Activated CD4-positive, alpha-beta T cell treated with anti-CD3 and anti-CD28 coated beads, Interleukin-2, amount 10 ng/mL, durations not matched to agents 24 days and 14 days (primary cell): ENCODE data around the gene GPX3. TPM values are rescaled to one million over a fixed set of nuclear protein-coding genes. Genes with fewer than 3 reads are reported as not detected.

Source experiments
- DNase-seq: peaks from one replicate; pipeline ENCODE4 v3.0.0; 2022
- H3K27ac Mint-ChIP-seq: one replicate; pipeline ENCODE4 v1.8.0; 2022; ENCODE audit warnings: mild to moderate bottlenecking, mixed read lengths
- H3K27me3 Mint-ChIP-seq: one replicate; pipeline ENCODE4 v1.8.0; 2022; ENCODE audit warnings: mixed read lengths
- H3K36me3 Mint-ChIP-seq: one replicate; pipeline ENCODE4 v1.8.0; 2022; ENCODE audit warnings: low read depth, mild to moderate bottlenecking, mixed read lengths
- H3K4me1 Mint-ChIP-seq: one replicate; pipeline ENCODE4 v1.8.0; 2021; ENCODE audit warnings: mixed read lengths
- H3K4me3 Mint-ChIP-seq: one replicate; pipeline ENCODE4 v1.8.0; 2022; ENCODE audit warnings: mild to moderate bottlenecking, moderate library complexity, mixed read lengths
- H3K9me3 Mint-ChIP-seq: one replicate; pipeline ENCODE4 v1.8.0; 2021; ENCODE audit warnings: mixed read lengths
- intact Hi-C: fragments of 100-400 bp; cut with micrococcal nuclease; formaldehyde crosslinking; loops from one replicate; pipeline ENCODE4 v1.15.1; 2023
- total RNA-seq: library from RNA; stranded (reverse); gene quantifications from 2 replicates; pipeline ENCODE4 v1.2.3, GENCODE V29; 2022

The GPX3 gene
- total RNA-seq, 1 donor from 2014 or later, result not detected

DNA sequence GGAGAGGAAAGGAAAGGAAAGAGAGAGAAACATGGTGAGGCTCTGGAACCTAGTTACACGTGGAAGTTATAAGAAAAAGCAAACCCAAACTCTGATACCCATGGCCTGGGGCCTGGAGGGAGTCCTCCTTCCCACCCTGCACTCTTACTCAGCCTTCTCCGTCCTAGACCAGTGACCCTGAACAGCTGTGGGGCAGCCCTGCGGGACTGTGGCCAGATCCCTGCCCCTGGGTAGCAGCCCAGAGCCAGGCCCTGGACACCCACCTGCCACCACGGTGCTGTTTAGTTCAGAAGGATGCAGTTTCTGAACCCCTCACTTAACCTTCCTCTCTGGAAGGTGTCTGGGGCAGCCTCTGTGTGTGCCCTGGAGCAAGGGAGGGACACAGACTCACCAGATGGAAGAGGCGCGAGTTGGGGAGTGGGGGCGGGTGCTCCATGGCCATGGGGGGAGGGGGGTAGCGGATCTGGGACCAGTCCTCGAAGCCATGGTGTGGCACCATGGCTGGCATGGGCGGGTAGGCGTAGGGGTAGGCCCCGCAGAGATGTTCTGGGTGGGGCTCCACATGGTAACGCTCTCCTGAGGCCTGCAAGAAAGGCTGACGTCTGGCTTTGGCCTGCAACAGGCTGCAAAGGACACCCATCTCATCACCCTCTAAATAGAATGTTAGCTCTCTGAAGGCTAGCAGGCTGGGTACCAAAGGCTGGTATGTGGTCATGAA, 13.0 kb downstream of the GPX3 start:
- no peak overlapping the region for H3K4me3 Mint-ChIP-seq
- H3K27ac Mint-ChIP-seq, result no peak overlapping the region
- intact Hi-C loops, result no loop called here
- peaks cover 6% of the 10 kb centered on the region for H3K4me1 Mint-ChIP-seq
- no peaks in the 10 kb centered on the region for H3K9me3 Mint-ChIP-seq
- DNase-seq, result no peak
- no peaks in the 10 kb centered on the region for H3K27me3 Mint-ChIP-seq
- peaks cover 82% of the 10 kb centered on the region for H3K36me3 Mint-ChIP-seq

DNA sequence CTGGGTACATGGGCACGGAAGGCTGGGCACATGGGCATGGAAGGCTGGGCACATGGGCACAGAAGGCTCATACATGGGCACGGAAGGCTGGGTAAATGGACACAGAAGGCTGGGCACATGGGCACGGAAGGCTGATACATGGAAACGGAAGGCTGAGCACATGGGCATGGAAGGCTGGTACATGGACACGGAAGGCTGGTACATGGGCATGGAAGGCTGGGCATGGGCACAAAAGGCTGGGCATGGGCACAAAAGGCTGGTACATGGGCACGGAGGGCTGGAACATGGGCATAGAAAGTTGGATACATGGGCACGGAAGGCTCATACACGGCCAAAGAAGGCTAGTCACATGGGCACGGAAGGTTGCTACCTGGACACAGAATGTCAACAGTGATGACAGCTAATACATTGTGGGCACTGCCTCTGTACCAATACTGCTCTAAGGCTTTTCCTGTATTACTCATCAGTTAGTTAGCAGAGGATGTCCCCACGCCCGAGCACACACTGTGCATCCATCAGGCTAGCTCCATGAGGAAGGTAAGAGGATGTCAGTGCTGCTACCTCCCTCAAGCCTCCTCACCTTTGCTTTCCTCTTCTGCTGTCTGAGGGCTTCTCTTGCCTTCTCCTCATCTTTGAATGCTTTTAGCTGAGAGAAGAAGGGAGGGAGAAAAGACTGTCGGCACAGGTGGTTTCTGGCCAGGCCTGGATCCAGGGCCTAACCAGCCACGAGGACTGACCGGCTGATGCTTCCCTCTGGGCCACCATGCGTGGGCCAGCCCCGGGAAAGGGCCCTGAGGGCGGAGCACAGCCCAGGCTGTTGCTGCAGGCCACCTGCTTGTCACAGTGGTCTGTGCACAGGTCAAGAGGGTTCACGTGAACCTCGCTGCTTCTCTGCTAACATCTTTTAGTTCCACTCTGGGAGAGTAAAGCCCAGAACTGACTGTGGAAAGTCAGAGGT, 14.3 kb downstream of the GPX3 start:
- peaks cover 12% of the 10 kb centered on the region for H3K4me1 Mint-ChIP-seq

DNA sequence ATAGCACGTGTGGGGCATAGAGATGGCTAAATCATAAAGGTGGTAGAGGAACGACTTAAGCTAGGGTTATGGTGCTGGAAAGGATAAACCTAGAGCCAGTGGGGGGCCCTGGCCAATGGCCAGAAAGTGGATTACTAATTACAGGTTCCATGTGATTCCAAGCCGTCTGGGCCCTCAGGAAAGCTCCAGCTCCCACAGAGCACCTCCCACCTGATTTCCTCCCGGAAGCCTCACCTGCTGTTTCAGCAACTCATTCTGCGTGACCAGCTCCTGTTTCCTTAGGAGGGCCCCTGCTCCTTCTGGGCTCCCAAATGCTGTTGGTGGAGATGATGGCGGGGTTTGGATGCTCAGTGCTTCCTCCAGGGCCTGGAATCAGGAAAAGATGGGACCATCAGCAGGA, 16.2 kb downstream of the GPX3 start:
- no peak overlapping the region for H3K27ac Mint-ChIP-seq

More for the DNA sequence above, 14.3 kb downstream of the GPX3 start:
- H3K27ac Mint-ChIP-seq, result peak overlapping the region; percentile 41
- intact Hi-C loops, result no loop called here
- no peaks in the 10 kb centered on the region for H3K9me3 Mint-ChIP-seq
- H3K27me3 Mint-ChIP-seq, result no peaks in the 10 kb centered on the region
- H3K36me3 Mint-ChIP-seq, result peaks cover 80% of the 10 kb centered on the region
- H3K4me3 Mint-ChIP-seq, result no peak overlapping the region
- no peak for DNase-seq

DNA sequence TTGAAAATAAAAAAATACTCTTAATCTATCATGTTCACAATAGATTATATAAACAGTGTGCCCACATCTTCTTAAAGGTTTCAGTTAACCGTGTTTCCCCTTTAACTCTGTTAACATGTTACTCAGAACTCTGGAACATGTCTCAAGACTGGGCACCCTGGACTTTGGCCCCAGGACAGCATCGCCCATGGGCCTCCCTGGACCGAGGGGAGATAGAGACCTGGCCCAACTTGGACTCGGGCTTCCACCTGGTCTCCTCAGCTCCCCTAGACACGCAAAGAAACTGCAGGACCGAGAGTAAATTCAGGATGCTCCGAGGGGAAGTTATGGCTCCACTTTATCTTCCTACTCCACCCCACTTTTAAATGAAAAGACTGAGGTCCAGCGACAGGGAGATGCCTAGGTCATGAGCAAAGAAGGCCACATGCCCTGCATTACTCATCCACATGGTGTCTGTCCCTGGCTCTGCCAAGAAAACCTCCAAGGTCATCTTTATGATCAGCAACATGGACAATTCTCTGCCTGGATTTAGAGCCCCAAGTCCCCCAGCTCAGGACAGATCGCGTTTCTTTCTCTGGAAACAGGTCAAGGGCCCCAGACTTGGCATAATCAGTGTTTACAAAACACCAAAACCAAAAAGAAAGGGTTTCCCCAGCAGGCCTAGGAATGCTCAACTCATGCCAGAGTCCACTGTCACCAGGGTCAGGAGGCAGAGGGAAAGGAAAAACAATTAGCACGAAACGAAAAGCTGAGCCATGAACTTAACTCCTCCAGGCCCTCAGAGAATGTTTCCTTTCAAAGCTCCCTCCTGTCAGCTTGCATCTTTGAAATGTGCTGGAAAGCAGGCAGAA, 17.4 kb downstream of the GPX3 start:
- intact Hi-C loops, result no loop called here
- H3K27me3 Mint-ChIP-seq, result no peaks in the 10 kb centered on the region
- H3K9me3 Mint-ChIP-seq, result no peaks in the 10 kb centered on the region
- H3K36me3 Mint-ChIP-seq, result peaks cover 79% of the 10 kb centered on the region
- H3K27ac Mint-ChIP-seq, result peak overlapping the region; percentile 79
- H3K4me1 Mint-ChIP-seq, result peaks cover 12% of the 10 kb centered on the region
- H3K4me3 Mint-ChIP-seq, result no peak overlapping the region
- no peak for DNase-seq

More for the DNA sequence above, 16.2 kb downstream of the GPX3 start:
- peaks cover 84% of the 10 kb centered on the region for H3K36me3 Mint-ChIP-seq
- intact Hi-C loops, result no loop called here
- DNase-seq, result no peak
- H3K4me3 Mint-ChIP-seq, result no peak overlapping the region
- H3K9me3 Mint-ChIP-seq, result no peaks in the 10 kb centered on the region
- H3K27me3 Mint-ChIP-seq, result no peaks in the 10 kb centered on the region
- peaks cover 12% of the 10 kb centered on the region for H3K4me1 Mint-ChIP-seq

DNA sequence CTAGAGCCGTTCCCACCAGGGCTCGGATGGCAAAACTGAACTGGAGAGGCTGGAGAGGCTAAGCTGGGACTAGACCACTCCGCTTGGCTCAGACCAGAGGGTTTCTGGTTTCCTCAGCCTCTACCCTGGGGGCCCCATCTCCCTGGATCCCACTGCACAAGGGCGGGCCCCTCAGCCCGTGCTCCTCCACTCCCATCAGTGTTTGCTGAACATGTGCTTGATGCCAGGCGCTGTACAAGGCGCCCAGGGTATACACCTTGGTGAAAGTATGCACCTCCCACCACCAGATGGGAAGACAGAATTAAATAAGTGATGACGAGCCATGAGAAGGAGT, 18.0 kb downstream of the GPX3 start:
- Mint-ChIP-seq H3K27ac (peak overlapping the region; percentile 79), H3K9me3 (no peaks in the 10 kb centered on the region), H3K4me1 (peaks cover 12% of the 10 kb centered on the region), H3K4me3 (no peak overlapping the region), H3K27me3 (no peaks in the 10 kb centered on the region), H3K36me3 (peaks cover 79% of the 10 kb centered on the region)
- intact Hi-C loops, result no loop called here
- DNase-seq, result no peak

DNA sequence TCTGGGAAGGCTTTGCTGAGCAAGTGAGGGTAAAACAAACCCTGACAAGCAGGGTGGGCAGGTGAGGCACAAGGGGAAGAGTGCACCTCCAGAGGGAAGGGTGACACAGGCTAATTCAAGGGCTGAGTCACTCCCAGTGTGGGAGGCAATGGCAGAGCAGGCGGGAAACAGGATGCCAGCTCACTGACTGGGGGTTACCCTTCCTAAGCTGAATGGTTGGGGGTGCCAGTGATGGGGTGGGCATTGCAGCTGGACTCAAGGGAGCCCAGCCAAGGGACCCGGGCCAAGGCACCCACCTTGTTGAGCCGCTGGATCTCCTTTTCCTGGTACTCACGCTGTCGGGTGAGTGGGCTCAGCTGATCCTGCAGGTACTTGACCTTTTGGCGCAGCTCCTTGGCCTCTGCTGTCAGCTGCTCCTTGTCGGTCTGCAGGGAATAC, 18.4 kb downstream of the GPX3 start:
- peak overlapping the region; percentile 79 for H3K27ac Mint-ChIP-seq
- no peak overlapping the region for H3K4me3 Mint-ChIP-seq
- no peaks in the 10 kb centered on the region for H3K27me3 Mint-ChIP-seq
- DNase-seq, result no peak
- H3K4me1 Mint-ChIP-seq, result peaks cover 12% of the 10 kb centered on the region
- peaks cover 79% of the 10 kb centered on the region for H3K36me3 Mint-ChIP-seq
- no peaks in the 10 kb centered on the region for H3K9me3 Mint-ChIP-seq
- intact Hi-C loops, result no loop called here

DNA sequence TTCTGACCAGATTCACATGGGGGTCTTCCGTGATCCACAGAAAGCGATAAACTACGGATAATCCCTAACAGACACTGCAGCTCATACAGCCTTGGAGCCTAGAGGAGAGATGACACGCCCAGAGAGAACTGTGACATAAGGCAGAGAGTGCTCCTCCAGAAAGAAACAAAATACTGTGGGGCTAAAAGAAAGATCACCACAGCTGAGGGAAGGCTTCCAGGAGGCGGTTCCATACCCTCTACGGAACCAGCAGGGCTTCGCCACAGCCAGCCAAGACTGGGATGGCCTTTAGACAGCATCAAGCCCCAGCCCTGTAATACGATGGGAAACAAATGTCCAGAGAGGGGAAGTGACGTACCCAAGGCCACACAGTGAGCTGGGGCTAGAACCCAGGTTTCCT, 19.3 kb downstream of the GPX3 start:
- Mint-ChIP-seq H3K27me3 (no peaks in the 10 kb centered on the region), H3K4me1 (peaks cover 9% of the 10 kb centered on the region), H3K9me3 (no peaks in the 10 kb centered on the region), H3K36me3 (peaks cover 77% of the 10 kb centered on the region), H3K27ac (no peak overlapping the region), H3K4me3 (no peak overlapping the region)
- no peak for DNase-seq
- intact Hi-C loops, result no loop called here

DNA sequence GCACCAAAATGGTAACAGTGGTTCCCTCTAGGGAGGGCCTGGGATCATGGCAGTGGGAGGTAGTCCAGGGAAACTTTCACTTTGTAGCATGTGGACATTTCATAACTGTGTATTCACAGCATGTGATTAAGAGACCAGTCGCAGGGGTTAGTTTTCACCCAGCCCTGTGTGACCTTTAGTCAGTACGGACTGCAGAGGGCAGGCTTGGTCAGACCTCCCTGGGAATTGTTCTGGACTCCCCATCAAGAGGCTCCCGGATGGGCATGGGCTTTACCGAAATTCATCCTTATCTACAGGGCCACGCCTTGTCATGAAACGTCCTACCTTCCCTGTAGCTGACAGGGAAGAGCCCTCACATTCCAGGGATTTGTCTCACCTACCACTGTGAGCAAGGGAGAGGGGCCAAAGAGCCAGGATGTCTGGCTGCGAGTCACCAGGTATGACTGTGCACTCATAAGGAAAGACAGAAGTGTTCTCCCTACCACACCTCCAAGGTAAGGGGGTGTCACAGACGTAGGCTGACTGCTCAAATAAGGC, 19.9 kb downstream of the GPX3 start:
- no peak overlapping the region for H3K27ac Mint-ChIP-seq
- H3K4me3 Mint-ChIP-seq, result no peak overlapping the region
- no peaks in the 10 kb centered on the region for H3K9me3 Mint-ChIP-seq
- intact Hi-C loops, result no loop called here
- peaks cover 73% of the 10 kb centered on the region for H3K36me3 Mint-ChIP-seq
- H3K4me1 Mint-ChIP-seq, result peaks cover 9% of the 10 kb centered on the region
- no peaks in the 10 kb centered on the region for H3K27me3 Mint-ChIP-seq
- no peak for DNase-seq

DNA sequence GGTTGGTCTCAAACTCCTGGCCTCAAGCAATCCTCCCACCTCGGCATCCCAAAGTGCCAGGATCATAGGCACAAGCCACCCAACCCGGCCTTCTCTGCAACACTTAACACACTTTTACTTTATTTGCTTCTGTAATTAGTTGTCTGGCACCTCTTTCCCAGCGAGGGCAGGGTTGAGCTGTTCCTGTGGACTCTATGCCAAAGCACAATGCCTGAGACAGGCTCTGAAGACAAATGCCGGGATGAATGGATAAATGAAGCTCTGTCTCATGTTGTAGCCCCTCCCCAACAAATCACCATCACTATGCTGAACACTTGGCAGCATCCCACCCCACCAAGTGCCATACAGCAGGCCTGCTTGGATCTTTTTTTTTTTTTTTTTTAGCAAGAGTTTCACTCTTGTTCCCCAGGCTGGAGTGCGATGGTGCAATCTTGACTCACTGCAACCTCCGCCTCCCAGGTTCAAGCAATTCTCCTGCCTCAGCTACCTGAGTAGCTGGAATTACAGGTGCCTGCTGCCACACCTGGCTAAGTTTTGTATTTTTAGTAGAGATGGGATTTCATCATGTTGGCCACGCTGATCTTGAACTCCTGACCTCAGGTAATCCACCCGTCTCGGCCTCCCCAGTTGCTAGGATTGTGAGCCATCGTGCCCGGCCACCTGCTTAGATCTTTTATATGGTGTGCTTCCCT, 21.3 kb downstream of the GPX3 start:
- H3K36me3 Mint-ChIP-seq, result peaks cover 74% of the 10 kb centered on the region
- no peak overlapping the region for H3K27ac Mint-ChIP-seq
- H3K27me3 Mint-ChIP-seq, result no peaks in the 10 kb centered on the region
- intact Hi-C loops, result no loop called here
- DNase-seq, result no peak
- peaks cover 9% of the 10 kb centered on the region for H3K4me1 Mint-ChIP-seq
- no peak overlapping the region for H3K4me3 Mint-ChIP-seq
- no peaks in the 10 kb centered on the region for H3K9me3 Mint-ChIP-seq

DNA sequence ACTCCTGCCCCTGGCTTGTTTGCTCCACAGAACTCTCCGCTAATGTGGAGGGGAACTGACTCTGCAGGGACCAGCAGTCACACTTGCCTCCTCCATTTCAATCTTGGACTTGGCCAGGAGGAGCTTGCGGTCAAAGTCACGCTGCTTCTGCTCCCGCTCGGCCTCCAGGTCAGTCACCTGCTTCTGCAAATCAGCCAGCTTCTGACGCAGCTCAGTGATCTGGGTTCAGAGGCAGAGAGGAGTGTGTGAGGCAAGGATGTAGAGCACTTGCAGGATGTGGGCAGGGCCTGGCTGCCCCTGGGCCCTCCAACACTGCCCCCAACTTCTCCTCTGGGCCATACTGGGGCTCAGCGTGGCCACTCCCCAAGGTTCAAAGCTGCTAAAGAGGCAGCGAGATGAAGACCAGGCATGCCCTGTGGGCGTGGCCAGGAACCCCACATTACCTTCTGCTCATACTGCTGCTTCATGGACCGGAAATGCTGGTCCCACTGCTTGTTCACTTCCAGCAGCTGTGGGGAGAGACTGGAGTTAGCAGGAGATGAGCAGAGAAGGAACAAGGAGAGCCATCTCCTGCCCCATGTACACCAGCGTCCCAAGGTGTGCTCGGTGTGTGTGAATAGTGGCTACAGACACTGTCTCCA, 22.2 kb downstream of the GPX3 start:
- no peak overlapping the region for H3K4me3 Mint-ChIP-seq
- DNase-seq, result no peak
- intact Hi-C loops, result no loop called here
- peaks cover 6% of the 10 kb centered on the region for H3K4me1 Mint-ChIP-seq
- H3K27ac Mint-ChIP-seq, result no peak overlapping the region
- no peaks in the 10 kb centered on the region for H3K27me3 Mint-ChIP-seq
- H3K9me3 Mint-ChIP-seq, result no peaks in the 10 kb centered on the region
- H3K36me3 Mint-ChIP-seq, result peaks cover 73% of the 10 kb centered on the region

DNA sequence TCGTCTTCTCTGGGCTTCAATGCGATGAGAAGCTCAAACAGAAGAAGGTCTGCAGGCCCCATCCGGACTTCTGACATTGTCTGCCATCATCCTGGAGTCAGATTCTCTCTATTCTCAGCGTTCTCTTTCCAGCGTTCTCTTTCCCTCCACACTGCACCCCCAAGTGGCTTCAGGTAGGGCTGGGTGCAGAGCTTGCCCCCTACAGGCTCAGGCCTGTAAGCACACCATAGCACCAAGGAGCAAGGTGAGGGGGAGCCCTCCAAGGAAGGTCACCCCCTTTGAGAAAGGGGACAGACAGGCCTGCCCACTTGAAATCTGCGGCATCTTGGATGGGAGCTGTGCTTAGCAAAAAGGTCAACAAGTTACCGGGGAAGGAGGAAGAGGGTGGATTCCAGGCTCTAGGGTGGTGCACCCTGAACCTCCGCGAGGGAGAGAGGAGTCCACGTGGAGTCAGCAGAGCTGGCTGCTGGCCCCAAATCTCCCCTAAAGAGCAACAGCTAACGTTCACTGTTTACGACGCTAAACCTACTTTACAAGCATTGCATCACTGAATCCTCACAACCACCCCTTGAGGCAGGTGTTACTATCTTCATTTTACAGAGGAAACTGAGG, 27.5 kb downstream of the GPX3 start:
- peaks cover 6% of the 10 kb centered on the region for H3K4me1 Mint-ChIP-seq
- H3K27ac Mint-ChIP-seq, result no peak overlapping the region
- H3K4me3 Mint-ChIP-seq, result no peak overlapping the region
- H3K9me3 Mint-ChIP-seq, result no peaks in the 10 kb centered on the region
- no peaks in the 10 kb centered on the region for H3K27me3 Mint-ChIP-seq
- peaks cover 73% of the 10 kb centered on the region for H3K36me3 Mint-ChIP-seq
- DNase-seq, result peak; percentile 75
- intact Hi-C loops, result no loop called here

DNA sequence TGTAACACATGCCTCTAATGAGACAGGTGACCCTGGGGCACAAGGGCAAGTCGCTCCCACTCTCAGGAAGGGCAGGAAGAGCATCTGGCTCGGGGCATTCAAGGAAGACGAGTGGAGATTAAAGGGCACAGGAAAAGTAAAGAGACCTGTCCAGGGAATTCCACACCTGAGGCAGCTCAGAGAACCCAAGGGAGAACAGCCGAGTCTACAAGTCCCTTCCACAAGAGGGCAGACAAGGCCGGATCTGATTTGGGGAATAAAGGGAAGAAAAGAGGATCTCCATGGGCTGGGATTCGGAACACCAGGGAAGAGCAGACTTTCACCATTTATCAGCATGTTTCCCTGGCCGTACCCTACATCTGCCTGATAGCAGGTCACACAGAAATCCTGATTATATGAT, 28.1 kb downstream of the GPX3 start:
- no peak for DNase-seq
- Mint-ChIP-seq H3K4me3 (no peak overlapping the region), H3K27me3 (no peaks in the 10 kb centered on the region), H3K4me1 (peaks cover 6% of the 10 kb centered on the region), H3K27ac (no peak overlapping the region), H3K9me3 (no peaks in the 10 kb centered on the region), H3K36me3 (peaks cover 71% of the 10 kb centered on the region)
- intact Hi-C loops, result no loop called here
